HG02610 (cell line): Measurements from ENCODE around the gene HLA-B.

Source experiments
- ATAC-seq: cut with Tn5 transposase; IDR thresholded peaks from one replicate; pipeline ENCODE4 v1.9.1; 2021; ENCODE audit warnings: mild to moderate bottlenecking, moderate library complexity; ENCODE audit not compliant: unreplicated experiment

HLA-B gene

GRCh38 chr6:31353384-31353945 lies 3.5 kb downstream of the HLA-B start:
- ATAC-seq, result no peak

DNA sequence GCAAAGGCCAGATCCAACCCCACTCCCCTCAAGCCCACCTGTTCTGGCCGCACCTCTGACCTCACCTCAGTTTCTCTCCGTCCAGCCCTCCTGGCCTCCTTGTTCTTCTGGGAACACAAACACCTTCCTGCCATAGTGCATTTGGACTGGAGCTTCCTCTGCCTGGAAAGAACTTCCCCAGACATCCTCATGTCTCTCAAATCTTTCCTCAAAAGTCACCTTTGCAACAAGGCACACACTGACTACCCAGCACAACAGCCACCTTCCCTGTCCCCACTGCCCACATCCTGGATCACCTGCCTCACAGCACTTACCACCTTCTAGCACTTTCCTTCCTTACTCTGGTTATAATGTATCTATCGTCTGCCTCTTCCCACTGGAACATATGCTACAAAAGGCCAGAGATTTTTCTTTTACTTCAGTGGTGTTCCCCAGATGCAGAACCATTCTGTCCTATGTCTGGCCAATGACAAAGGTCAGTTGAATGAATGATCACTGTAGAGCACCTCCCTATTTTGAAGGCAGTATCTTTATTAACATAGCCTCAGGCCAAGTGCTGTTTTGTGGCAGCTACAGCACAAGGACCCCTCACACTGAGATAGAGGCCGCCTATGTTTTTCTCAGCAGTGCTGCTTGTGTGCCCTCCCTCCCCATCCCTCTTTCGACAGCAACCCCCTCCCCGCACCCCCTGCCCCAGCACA lies 4.1 kb downstream of the HLA-B start:
- ATAC-seq, result no peak

GRCh38 chr6:31352310-31352682 lies 4.7 kb downstream of the HLA-B start:
- ATAC-seq, result no peak

DNA sequence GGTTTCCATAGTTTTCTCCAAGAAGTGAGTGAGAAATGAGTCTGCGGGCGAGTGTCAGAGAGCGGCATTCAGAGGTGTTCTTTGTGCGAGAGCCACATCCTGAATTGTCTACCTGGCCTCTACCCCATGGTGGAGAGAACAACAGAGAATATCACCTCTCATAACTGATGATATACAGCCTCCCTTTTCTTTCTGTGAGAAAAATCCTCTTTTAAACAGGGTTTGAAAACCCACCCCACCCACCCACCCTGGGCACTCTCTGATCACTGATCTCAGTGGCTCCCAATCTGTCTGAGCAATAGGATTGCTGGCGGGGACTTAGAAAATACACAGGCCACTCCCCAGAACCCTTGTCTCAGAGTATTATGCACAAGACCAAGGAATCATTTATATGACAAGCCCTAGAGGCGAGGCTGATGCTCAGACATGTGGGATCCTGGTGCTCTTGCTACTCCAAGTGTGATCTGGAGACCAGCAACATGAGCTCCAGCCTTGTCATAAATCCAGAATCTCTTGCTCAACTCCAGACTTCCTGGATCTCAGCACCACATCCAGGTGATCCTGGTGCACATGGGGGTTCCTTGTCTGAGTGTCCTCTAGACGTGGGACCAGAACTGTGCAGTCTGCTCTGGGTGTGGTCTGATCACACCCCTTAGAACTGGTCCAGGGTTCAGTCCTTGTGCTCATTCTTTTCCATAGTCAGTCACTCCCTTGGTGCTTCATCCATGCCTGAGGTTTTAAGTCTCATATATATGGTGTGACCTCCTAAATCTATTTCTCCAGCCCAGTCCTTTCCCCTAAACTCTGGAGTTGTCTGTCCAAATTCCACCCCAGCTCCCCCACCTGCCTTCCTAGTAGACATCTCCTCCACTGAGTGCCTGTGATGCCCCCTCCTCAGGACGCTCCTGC lies 5.3 kb downstream of the HLA-B start:
- ATAC-seq, result no peak

- ATAC-seq, result no peak
Observed at GRCh38 chr6:31351033-31351380, 6.0 kb downstream of the HLA-B start.

DNA sequence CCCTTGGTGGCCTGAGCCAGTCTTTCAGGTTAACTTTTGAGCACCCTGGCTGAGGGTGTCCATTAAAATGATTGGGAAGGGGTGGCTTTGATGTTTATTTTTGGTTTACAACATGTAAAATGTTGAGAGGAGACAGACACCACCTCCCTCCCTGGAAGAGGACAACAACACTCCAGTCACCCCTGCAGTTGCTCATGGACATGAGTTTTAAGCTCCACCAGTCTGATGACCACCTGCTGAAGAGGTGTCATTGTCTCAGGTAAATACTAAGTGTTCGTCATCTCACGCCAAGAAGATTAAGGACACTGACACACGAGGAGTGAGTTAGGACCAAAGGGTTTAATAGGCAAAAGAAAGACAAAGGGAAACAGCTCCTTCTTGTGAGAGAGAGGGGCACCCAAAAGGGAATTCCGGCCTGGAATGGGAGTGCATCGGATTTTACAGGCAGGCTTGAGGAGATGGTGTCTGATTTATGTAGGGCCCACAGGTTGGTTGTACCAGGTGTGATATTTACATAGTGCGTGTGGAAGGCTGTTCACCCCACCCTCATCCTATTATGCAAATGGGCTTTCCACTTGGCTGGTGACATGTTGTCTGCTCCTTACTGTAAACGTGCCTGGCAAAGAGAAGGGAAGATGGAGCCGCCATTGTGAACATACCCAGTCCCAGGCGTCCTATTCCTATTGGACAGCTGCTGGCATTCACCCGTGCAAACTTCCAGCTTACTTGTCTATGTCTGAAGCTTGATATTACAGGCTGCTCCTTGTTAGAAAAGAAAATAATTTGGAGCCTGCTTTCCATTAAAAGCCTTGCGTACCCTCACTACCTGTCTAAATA lies 6.6 kb downstream of the HLA-B start:
- ATAC-seq, result no peak

- no peak for ATAC-seq
Observed at GRCh38 chr6:31349301-31349700, 7.7 kb downstream of the HLA-B start.

DNA sequence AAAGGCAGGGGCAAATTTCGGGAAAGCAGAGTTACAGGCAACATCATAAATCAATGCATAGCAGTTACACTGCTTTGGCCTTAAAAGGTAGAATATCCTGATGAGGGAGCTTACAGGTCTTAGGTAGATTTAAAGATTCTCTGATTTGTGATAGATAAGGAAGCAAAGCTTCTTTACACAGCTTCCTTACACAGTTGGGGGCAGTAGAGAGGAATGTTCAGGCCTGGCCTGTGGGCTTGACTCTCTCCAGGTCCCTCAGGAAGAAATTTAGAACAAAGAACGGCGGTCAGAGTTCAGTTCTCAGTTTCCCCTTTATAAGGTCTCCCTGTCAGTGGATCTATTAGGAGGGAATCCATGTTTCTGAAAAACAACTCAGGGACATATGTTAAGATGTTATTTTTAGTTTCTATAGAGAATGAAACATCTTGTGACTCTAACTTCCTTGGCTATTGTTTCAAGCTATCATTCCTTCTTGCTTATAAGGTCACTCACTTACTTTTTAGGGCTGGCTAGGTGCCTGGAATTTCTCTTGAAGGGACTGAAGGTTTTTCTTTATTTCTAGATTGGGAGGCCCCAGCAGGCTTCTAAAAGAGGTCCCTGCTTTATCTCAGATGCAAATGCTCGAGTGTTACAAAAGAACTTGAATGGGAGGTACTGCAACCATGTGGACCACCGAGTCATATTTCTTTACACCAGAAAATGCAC lies 11.8 kb downstream of the HLA-B start:
- no peak for ATAC-seq

DNA sequence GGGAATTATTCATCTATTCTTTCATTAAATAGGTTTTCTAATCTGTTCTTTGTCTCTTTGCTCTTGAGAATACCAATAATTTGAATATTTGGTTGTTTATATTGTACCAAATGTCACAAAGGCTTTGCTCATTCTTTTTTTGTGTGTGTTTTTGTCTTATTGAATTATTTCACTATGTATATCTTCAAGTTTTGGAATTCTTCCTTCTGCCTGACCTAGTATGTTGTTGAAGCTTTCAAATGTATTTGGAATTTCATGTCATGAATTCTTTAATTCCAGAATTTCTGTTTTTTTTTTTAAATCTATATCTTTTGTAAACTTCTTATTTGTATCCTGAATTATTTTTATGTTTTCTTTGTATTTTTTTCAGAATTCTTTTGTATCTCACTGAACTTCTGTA lies 16.8 kb downstream of the HLA-B start:
- ATAC-seq, result no peak

DNA sequence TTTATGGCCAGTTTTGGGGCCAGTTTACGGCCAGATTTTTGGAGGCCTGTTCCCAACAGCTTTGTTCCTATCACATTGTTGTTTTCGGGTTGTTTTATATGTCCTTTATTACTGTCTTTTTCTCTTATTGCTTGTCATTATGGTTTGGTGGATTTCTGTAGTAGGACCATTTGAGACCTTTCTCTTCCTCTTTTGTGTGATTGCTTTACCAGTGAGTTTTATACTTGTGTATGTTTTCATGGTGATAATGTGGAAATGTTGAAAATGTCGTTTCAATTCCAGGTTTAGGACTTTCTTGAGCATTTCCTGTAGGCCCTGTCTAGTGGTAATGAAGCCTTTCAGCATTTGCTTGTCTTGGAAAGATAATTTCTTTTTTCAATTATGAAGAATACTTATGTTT lies 17.8 kb downstream of the HLA-B start:
- ATAC-seq, result no peak

DNA sequence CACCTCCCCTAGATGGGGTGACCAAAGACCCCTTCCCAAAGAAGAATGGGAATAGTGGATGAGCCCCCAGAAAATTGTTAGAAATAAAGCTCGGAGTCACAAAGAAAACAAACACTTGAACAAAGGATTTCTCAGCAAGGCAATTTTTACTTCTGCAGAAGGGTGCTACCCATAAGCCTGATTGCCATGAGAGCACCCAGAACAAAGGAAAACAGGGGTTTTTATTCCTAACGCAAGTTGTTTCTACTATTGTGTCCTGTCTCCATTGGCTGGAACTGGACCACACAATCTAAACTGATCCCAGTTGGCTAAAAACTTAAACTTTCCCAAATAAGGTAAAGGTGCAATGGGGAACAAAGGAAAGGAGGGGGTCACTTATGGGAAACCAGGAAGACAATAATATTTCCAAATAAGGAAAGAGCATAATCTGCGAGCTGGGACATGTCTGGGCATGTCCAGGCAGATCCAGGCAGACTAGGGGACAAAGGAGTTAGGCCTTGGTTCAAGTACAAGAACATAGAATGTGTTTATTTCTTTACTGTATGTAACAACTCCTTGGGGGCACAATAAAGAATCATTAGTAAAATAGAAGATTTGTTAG lies 20.0 kb downstream of the HLA-B start:
- no peak for ATAC-seq

DNA sequence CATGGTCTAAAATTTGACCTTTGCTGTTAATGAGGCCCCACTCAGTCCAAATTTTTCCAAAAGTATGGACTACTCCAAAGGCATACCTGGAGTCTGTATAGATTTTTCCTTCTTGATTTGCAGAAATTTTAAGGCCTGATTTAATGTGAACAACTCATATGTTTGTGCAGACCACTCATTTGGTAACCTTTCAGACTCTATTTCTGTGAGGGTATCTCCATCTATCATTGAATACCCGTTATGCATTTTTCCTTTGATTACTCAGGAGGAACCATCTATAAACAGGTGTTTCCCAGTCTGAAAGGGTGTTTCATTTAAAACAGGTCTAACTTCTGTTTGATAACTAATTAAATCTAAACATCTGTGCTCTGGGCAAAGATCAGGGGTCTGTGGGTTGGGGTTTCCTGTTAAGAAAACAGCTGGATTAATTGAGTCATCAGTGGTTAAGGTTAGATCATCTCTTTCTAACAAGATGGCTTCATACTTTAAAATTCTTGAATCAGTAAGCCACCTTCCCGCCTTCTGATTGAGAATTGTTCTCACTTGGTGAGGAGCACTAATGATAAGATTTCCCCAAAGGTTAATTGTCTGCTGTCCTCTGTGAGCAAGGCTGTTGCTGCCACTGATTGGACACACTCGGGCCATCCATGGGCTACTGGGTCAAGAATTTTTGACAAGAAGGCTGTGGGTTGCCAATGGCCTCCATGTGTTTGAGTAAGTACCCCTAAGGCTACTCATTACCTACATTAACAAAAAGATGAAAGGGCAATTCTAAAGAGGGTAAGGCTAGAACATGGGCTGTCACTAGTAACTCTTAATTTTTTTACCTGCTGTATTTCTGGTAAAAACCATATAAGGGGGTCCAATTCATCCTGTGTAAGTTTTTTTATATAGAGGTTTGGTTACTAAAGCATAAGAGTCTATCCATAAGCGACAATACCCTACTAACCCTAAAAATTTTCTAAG lies 24.1 kb downstream of the HLA-B start:
- ATAC-seq, result no peak

DNA sequence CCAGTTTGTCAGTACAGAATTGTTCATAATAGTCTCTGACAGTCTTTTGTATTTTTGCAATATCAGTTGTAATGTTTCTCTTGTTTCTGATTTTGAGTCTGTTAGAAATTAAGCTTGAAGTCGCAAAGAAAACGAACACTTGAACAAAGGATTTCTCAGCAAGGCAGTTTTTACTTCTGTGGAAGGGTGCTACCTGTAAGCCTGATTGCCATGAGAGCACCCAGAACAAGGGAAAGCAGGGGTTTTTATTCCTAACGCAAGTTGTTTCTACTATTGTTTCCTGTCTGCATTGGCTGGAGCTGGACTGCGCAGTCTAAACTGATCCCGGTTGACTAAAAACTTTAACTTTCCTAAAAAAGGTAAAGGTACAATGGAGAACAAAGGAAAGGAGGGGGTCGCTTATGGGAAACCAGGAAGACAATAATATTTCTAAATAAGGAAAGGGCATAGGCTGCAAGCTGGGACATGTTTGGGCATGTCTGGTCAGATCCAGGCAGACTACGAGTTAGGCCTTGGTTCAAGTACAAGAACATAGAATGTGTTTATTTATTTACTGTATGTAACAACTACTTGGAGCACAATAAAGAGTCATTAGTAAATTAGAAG lies 28.5 kb downstream of the HLA-B start:
- no peak for ATAC-seq

- no peak for ATAC-seq
Observed at GRCh38 chr6:31321820-31322219, 35.2 kb downstream of the HLA-B start.

- no peak for ATAC-seq
Observed at GRCh38 chr6:31321005-31321707, 35.8 kb downstream of the HLA-B start.

- ATAC-seq, result no peak
Observed at GRCh38 chr6:31317036-31317435, 39.9 kb downstream of the HLA-B start.

DNA sequence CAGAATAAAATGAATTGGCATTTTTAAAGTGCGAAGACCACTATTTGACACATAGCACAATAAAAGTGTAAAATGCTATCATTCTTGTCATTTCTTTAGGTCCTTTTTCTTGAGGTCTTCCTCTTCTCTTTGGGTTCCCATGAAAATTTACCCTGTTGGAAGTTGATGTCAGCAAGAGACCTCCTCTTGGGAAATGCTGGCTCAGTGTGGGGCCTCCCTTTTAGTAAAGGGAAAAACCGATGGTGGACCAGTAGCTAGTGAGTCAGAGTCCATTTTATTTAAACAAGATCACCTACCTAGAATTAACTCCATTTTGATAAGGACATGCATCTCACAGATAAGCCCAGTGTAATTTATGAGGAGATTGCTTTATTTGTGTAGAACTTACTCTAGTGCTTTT lies 47.3 kb downstream of the HLA-B start:
- ATAC-seq, result no peak

GRCh38 chr6:31308845-31309175 lies 48.2 kb downstream of the HLA-B start:
- no peak for ATAC-seq
